HG03342 (cell line): Measurements from ENCODE around the gene IPO11.

ENCODE experiments used
- ATAC-seq: cut with Tn5 transposase; IDR thresholded peaks from one replicate; pipeline ENCODE4 v1.9.1; 2021; ENCODE audit warnings: mild to moderate bottlenecking, moderate library complexity; ENCODE audit not compliant: unreplicated experiment

IPO11 gene

DNA sequence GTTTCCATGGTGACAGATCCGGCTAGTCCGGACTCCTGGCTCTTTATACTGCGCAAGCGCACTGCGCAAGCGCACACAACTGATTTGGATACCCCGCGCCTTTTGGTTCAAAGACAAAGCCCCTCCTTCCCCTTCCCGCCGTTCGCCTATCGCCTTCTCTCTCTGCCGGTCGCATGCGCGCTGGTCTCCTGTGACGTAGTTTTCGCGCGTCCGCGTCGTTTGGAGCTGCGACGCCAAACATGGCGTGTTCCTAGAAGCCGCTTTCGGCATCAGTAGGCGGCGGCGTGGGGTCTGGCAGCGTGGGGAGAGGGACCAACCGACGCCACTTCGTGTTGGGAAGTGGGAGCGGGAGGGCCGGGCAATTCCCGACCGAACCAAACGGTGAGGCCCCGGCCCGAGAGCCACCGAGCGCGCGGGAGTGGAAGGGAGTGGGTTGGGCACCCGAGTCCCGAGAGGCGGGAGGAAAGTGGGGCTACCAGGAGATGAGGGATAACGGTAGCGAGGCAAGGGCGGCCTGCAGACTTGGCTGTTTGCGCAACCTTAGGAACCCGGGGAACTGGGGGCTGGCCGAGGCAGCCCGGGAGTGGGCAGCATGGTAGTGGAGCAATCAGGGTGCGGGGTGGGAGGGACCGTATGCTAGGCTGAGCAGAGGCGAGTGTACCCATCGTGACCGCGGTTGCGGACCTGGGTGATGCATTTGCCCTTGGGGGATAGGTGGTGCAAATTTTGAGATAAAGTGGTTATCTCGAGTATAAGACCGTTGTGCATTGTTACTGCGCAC lies at the start of gene IPO11:
TSS of gene IPO11 (plus strand) at position 215 of the 781 bp plus-strand sequence. CDS start 24,517 bp downstream, outside the sequence.
- peak; percentile 93 for ATAC-seq

DNA sequence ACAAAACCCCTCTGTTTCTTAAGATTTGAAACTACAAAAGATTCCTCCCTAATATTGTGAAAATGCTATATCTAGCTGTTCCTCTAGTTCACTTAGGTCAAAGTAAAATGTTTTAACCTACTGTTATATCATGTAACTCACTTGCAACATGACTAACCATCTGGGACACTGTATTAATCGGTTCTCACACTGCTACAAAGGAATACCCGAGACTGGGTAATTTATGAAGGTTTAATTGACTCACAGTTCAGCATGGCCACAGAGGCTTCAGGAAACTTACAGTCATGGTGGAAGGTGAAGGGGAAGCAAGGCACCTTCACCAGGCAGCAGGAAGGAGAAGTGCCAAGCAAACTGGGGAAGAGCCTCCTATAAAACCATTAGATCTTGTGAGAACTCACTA lies 43.5 kb upstream of the IPO11 start:
- ATAC-seq = no peak

- ATAC-seq = no peak
Measured at GRCh38 chr5:62371409-62371808, 41.2 kb upstream of the IPO11 start.

- no peak for ATAC-seq
Measured at GRCh38 chr5:62372600-62372999, 40.0 kb upstream of the IPO11 start.

- no peak for ATAC-seq
Measured at GRCh38 chr5:62373382-62373781, 39.2 kb upstream of the IPO11 start.

GRCh38 chr5:62374090-62374489 lies 38.5 kb upstream of the IPO11 start:
- no peak for ATAC-seq

- ATAC-seq = no peak
Measured at GRCh38 chr5:62375627-62376026, 36.9 kb upstream of the IPO11 start.

GRCh38 chr5:62376064-62376463 lies 36.5 kb upstream of the IPO11 start:
- no peak for ATAC-seq

DNA sequence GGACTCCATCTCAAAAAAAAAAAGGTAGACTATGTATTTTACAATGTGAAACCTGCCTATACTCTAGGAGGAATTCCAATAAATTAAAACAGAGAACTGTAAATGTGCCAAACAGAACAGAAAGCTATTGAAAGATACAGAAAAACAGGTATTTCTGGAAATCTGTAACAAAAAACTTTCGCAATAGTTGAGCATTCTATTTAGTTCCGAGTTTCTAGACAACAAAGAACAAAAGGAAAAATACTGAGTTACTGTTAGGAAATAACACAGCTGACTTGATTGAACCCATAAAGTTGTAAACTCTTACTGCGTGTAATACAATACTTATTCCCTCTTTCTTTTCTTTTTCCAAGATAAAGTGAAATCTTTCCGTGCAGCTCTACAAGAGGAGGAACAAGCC lies 27.4 kb upstream of the IPO11 start:
- ATAC-seq = no peak

- ATAC-seq = no peak
Measured at GRCh38 chr5:62385816-62386400, 26.7 kb upstream of the IPO11 start.

DNA sequence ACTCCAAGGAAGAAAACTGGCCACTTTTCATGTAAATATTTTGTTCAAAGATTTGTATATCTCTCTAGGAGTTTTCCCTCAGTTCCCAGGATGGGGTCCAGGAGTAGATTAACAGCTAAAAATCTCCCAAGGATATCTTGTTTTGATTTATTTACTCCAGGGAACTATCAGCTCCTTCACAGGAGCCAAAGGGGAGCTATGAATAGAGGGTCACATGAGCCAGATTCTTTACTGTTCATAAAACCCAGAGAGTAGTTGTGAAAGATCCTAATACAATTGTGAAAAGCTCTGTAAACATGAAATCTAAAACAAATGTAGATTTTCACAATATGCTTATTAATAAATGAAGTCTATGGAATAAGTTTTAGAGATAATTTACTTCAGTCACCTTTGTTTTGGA lies 25.7 kb upstream of the IPO11 start:
- no peak for ATAC-seq

- ATAC-seq = no peak
Measured at GRCh38 chr5:62395210-62395950, 17.2 kb upstream of the IPO11 start.

- ATAC-seq = peak; percentile 97
Measured at GRCh38 chr5:62403411-62404250, 8.9 kb upstream of the IPO11 start, which contains the start of gene DIMT1. DIMT1 (minus strand) TSS chr5:62403905; CDS start chr5:62403772, 133 bp downstream.

DNA sequence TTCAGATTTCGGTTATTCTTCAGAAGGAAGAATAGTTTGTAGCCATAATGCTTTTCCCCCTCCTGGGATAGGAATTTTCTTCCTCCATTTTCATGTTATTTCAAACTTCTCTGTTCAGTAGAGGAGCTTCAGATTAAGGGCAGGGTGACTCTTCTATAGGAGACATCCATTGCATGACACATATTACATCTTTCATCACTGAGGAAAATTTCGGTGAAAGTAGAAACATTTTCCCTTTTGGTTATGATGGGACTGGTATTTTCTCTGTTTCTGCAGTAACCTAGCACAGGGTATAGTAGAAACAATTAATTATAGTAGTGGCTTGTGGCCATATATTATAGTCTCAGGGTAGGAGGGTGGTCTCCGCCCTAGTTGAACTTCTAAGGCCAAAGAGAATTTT lies 1.1 kb downstream of the IPO11 start:
- no peak for ATAC-seq

- no peak for ATAC-seq
Measured at GRCh38 chr5:62418462-62419076, 6.0 kb downstream of the IPO11 start.

DNA sequence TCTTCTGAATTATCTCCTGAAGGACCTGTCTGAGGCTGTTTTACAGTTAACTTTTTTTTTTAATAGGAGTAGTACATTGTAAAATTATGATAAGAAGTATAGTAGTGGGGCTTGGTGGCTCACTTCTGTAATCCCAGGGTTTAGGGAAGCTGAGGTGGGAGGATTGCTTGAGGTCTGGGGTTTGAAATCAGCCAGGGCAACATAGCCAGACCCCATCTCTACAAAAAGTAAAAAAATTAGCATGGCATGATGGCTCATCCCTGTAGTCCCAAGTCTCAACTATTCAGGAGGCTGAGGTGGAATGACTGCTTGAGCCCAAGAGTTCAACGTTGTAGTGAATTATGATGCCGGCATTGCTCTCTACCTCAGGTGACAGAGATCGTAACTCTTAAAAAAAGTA lies 7.0 kb downstream of the IPO11 start:
- no peak for ATAC-seq

DNA sequence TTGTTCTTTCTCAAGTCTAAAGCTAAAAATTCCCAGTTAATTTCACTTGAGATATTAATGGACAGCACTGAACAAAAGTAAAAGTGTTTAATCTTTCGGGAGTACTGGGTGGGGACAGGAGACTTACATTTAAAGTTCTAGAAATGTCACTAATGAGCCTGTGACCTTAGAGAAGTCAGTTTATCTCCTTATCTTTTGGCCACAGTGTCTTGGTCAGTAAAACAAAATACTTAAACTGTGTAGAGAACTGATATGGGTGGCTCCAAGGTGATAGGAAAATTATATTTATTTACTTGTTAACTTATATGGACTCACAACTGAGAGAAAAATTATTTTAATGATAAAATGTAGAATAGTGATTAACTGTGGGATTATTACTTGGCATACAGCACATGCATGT lies 8.9 kb downstream of the IPO11 start:
- ATAC-seq = no peak

- no peak for ATAC-seq
Measured at GRCh38 chr5:62424763-62425162, 12.2 kb downstream of the IPO11 start.

- no peak for ATAC-seq
Measured at GRCh38 chr5:62431735-62432620, 19.4 kb downstream of the IPO11 start.
